Measurements from ENCODE around the gene AMELX. TPM values are rescaled to one million over a fixed set of nuclear protein-coding genes. Genes with fewer than 3 reads are reported as not detected.

The AMELX gene
- total and polyA plus RNA-seq, 2 donors from 2014 or later = not detected

GRCh38 chrX:11329021-11329420 is 35.8 kb downstream of the AMELX start:
- H3K4me1 ChIP-seq (ENCODE audit: control insufficient read depth in 2 of 3, insufficient read depth in 2 of 3, low read depth in 1 of 3, low read length in 3 of 3) = peaks cover 0 to 7% (median 0%) of the 10 kb centered on the region in 3 donors
- no peak overlapping the region for H3K27ac ChIP-seq (ENCODE audit: low read depth in 2 of 2, low read length in 2 of 2)
- intact Hi-C loops (cut with DNase I) = no loop called here
- no peak overlapping the region for H3K4me3 ChIP-seq (ENCODE audit: low read length in 3 of 3)
- H3K36me3 ChIP-seq (ENCODE audit: control insufficient read depth in 2 of 3, insufficient read depth in 3 of 3, low read length in 3 of 3) = no peaks in the 10 kb centered on the region
- FAIRE-seq = no peak
- no peaks in the 10 kb centered on the region for H3K9me3 ChIP-seq (ENCODE audit: control insufficient read depth in 2 of 3, insufficient read depth in 1 of 3, low read length in 3 of 3)
- TF ChIP-seq CTCF (IDR thresholded peaks at IDR 0.05; ENCODE audit: borderline replicate concordance, extremely low read depth, insufficient read depth) = no peak
- H3K27me3 ChIP-seq (ENCODE audit: control insufficient read depth, insufficient read depth, low read length) = no peaks in the 10 kb centered on the region
- no peak overlapping the region for H3K9ac ChIP-seq (ENCODE audit: low read length in 3 of 3)
- DNase-seq = no peak

- no peak for DNase-seq
- no peaks in the 10 kb centered on the region for H3K9me3 ChIP-seq (ENCODE audit: control insufficient read depth in 2 of 3, insufficient read depth in 1 of 3, low read length in 3 of 3)
- TF ChIP-seq CTCF (IDR thresholded peaks at IDR 0.05; ENCODE audit: borderline replicate concordance, extremely low read depth, insufficient read depth) = no peak
- H3K4me3 ChIP-seq (ENCODE audit: low read length in 3 of 3) = no peak overlapping the region
- intact Hi-C loops (cut with DNase I) = no loop called here
- H3K27ac ChIP-seq (ENCODE audit: low read depth in 2 of 2, low read length in 2 of 2) = no peak overlapping the region
- H3K27me3 ChIP-seq (ENCODE audit: control insufficient read depth, insufficient read depth, low read length) = no peaks in the 10 kb centered on the region
- no peak for FAIRE-seq
- H3K36me3 ChIP-seq (ENCODE audit: control insufficient read depth in 2 of 3, insufficient read depth in 3 of 3, low read length in 3 of 3) = no peaks in the 10 kb centered on the region
- peaks cover 0 to 7% (median 0%) of the 10 kb centered on the region in 3 donors for H3K4me1 ChIP-seq (ENCODE audit: control insufficient read depth in 2 of 3, insufficient read depth in 2 of 3, low read depth in 1 of 3, low read length in 3 of 3)
- H3K9ac ChIP-seq (ENCODE audit: low read length in 3 of 3) = no peak overlapping the region
Measured at GRCh38 chrX:11331788-11332187, 38.6 kb downstream of the AMELX start.

- Histone ChIP-seq H3K4me1 (ENCODE audit: control insufficient read depth in 2 of 3, insufficient read depth in 2 of 3, low read depth in 1 of 3, low read length in 3 of 3) (no peaks in the 10 kb centered on the region), H3K4me3 (ENCODE audit: low read length in 3 of 3) (no peak overlapping the region), H3K36me3 (ENCODE audit: control insufficient read depth in 2 of 3, insufficient read depth in 3 of 3, low read length in 3 of 3) (no peaks in the 10 kb centered on the region), H3K9me3 (ENCODE audit: control insufficient read depth in 2 of 3, insufficient read depth in 1 of 3, low read length in 3 of 3) (no peaks in the 10 kb centered on the region), H3K9ac (ENCODE audit: low read length in 3 of 3) (no peak overlapping the region), H3K27me3 (ENCODE audit: control insufficient read depth, insufficient read depth, low read length) (no peaks in the 10 kb centered on the region), H3K27ac (ENCODE audit: low read depth in 2 of 2, low read length in 2 of 2) (no peak overlapping the region)
- no peak for TF ChIP-seq CTCF (IDR thresholded peaks at IDR 0.05; ENCODE audit: borderline replicate concordance, extremely low read depth, insufficient read depth)
- no peak for DNase-seq
- intact Hi-C loops (cut with DNase I) = no loop called here
- no peak for FAIRE-seq
Measured at GRCh38 chrX:11334165-11334564, 41.0 kb downstream of the AMELX start.

DNA sequence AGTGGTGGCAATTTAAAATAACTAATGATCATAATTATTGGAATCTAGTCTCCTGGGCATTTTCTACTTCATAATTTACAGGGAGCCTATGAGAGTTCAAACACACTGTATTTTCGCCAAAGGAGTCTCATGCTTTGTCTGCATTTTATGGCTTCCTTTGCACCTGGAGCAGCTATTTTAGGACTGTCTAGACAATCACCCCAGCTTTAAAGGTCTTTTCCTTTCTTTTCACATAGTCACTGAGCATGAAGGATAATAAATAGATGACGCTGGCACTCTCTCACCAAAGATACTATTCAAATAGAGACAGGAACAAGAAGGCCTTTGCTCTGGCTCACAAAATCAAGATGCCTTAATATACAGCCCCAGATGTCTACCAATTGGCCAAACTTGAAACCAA is 43.0 kb downstream of the AMELX start:
- Histone ChIP-seq H3K27ac (ENCODE audit: low read depth in 2 of 2, low read length in 2 of 2) (no peak overlapping the region), H3K4me3 (ENCODE audit: low read length in 3 of 3) (no peak overlapping the region), H3K9me3 (ENCODE audit: control insufficient read depth in 2 of 3, insufficient read depth in 1 of 3, low read length in 3 of 3) (no peaks in the 10 kb centered on the region), H3K4me1 (ENCODE audit: control insufficient read depth in 2 of 3, insufficient read depth in 2 of 3, low read depth in 1 of 3, low read length in 3 of 3) (no peaks in the 10 kb centered on the region), H3K9ac (ENCODE audit: low read length in 3 of 3) (no peak overlapping the region), H3K27me3 (ENCODE audit: control insufficient read depth, insufficient read depth, low read length) (no peaks in the 10 kb centered on the region), H3K36me3 (ENCODE audit: control insufficient read depth in 2 of 3, insufficient read depth in 3 of 3, low read length in 3 of 3) (no peaks in the 10 kb centered on the region)
- no peak for TF ChIP-seq CTCF (IDR thresholded peaks at IDR 0.05; ENCODE audit: borderline replicate concordance, extremely low read depth, insufficient read depth)
- intact Hi-C loops (cut with DNase I) = no loop called here
- DNase-seq (no peak), FAIRE-seq (no peak)

All from kidney (tissue), 14 donors.